HepG2 (cell line): Measurements from ENCODE around the gene TMEM38A.

ENCODE experiments used
- ARID2 ChIP-seq: sonication (generic); formaldehyde crosslinking; IDR thresholded peaks from 2 replicates; pipeline ENCODE4 v1.8.1; 2022; ENCODE audit warnings: mild to moderate bottlenecking, missing genetic modification reagents, borderline replicate concordance
- CHD2 ChIP-seq: IDR thresholded peaks from 2 replicates; pipeline ENCODE4 v1.6.1; 2011; ENCODE audit warnings: low read depth, low read length, improper control_type of control experiment
- EZH2 ChIP-seq: conservative IDR thresholded peaks from 2 replicates; pipeline ENCODE4 v1.6.1; 2012; ENCODE audit warnings: mild to moderate bottlenecking, low read depth, low read length, moderate library complexity
- GLI4 ChIP-seq: sonication (generic); formaldehyde crosslinking; IDR thresholded peaks from 2 replicates; pipeline ENCODE4 v1.5.1; 2020; ENCODE audit warnings: missing genetic modification reagents, mild to moderate bottlenecking, moderate library complexity, borderline replicate concordance
- MXD3 ChIP-seq: IDR thresholded peaks from 2 replicates; pipeline ENCODE4 v1.6.1; 2016; ENCODE audit warnings: mild to moderate bottlenecking, missing biosample characterization, missing genetic modification reagents
- NFE2L1 ChIP-seq: sonication (generic); formaldehyde crosslinking; IDR thresholded peaks from 2 replicates; pipeline ENCODE4 v1.4.0; 2020; ENCODE audit warnings: missing genetic modification reagents, mild to moderate bottlenecking, borderline replicate concordance
- NR1H2 ChIP-seq: sonication (generic); formaldehyde crosslinking; IDR thresholded peaks from 2 replicates; pipeline ENCODE4 v1.8.1; 2022; ENCODE audit warnings: low read depth, missing genetic modification reagents, borderline replicate concordance
- RORA ChIP-seq: sonication (generic); formaldehyde crosslinking; IDR thresholded peaks from 2 replicates; pipeline ENCODE4 v1.5.0; 2020; ENCODE audit warnings: mild to moderate bottlenecking, missing genetic modification reagents, moderate library complexity
- SRSF1 ChIP-seq: fragments of 200-400 bp; formaldehyde crosslinking; optimal IDR thresholded peaks from 2 replicates; pipeline ENCODE3; 2017; ENCODE audit warnings: mild to moderate bottlenecking, low read depth, low read length, moderate library complexity
- TAF1 ChIP-seq: sonication (generic); formaldehyde crosslinking; IDR thresholded peaks from 2 replicates; pipeline ENCODE4 v1.4.0; 2020; ENCODE audit warnings: missing genetic modification reagents
- ZFX ChIP-seq: sonication (generic); formaldehyde crosslinking; IDR thresholded peaks from 2 replicates; pipeline ENCODE4 v1.4.0; 2020; ENCODE audit warnings: mild to moderate bottlenecking, low read depth, missing genetic modification reagents, moderate library complexity
- TF ChIP-seq, protein P1 (sequence below): sonication (generic); formaldehyde crosslinking; IDR thresholded peaks from 2 replicates; pipeline ENCODE4 v1.5.0; 2020; ENCODE audit warnings: mild to moderate bottlenecking, missing genetic modification reagents, moderate library complexity
- TF ChIP-seq, protein P2 (sequence below), 2 experiments: IDR thresholded peaks; 2 replicates each; pipeline ENCODE4 v1.6.1; 2011 to 2012; ENCODE audit warnings: low read length in 2 of 2, borderline replicate concordance in 1 of 2, low read depth in 1 of 2, mild to moderate bottlenecking in 1 of 2, moderate library complexity in 1 of 2
- TF ChIP-seq, protein P3 (sequence below), 2 experiments: sonication (generic) in 1 of 2; formaldehyde crosslinking in 1 of 2; IDR thresholded peaks; 2 replicates each; pipeline versions ENCODE4 v1.5.1 to v1.6.1; 2011 to 2020; ENCODE audit warnings: borderline replicate concordance in 1 of 2, low read depth in 1 of 2, low read length in 1 of 2, mild to moderate bottlenecking in 1 of 2, missing genetic modification reagents in 1 of 2, moderate library complexity in 1 of 2

GRCh38 chr19:16640951-16641350 is 20.0 kb upstream of the TMEM38A start:
- no peak for TF ChIP-seq ZFX (CRISPR knock-in tag)
- TF ChIP-seq, protein P1, sequence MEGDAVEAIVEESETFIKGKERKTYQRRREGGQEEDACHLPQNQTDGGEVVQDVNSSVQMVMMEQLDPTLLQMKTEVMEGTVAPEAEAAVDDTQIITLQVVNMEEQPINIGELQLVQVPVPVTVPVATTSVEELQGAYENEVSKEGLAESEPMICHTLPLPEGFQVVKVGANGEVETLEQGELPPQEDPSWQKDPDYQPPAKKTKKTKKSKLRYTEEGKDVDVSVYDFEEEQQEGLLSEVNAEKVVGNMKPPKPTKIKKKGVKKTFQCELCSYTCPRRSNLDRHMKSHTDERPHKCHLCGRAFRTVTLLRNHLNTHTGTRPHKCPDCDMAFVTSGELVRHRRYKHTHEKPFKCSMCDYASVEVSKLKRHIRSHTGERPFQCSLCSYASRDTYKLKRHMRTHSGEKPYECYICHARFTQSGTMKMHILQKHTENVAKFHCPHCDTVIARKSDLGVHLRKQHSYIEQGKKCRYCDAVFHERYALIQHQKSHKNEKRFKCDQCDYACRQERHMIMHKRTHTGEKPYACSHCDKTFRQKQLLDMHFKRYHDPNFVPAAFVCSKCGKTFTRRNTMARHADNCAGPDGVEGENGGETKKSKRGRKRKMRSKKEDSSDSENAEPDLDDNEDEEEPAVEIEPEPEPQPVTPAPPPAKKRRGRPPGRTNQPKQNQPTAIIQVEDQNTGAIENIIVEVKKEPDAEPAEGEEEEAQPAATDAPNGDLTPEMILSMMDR (CRISPR knock-in tag), result no peak
- TF ChIP-seq MXD3 (CRISPR knock-in tag), result no peak
- TF ChIP-seq NR1H2 (CRISPR knock-in tag), result no peak
- no peak for TF ChIP-seq NFE2L1 (CRISPR knock-in tag)
- TF ChIP-seq TAF1 (CRISPR knock-in tag), result no peak
- no peak for TF ChIP-seq CHD2
- TF ChIP-seq EZH2, result no peak
- no peak for TF ChIP-seq ARID2
- TF ChIP-seq, protein P2, sequence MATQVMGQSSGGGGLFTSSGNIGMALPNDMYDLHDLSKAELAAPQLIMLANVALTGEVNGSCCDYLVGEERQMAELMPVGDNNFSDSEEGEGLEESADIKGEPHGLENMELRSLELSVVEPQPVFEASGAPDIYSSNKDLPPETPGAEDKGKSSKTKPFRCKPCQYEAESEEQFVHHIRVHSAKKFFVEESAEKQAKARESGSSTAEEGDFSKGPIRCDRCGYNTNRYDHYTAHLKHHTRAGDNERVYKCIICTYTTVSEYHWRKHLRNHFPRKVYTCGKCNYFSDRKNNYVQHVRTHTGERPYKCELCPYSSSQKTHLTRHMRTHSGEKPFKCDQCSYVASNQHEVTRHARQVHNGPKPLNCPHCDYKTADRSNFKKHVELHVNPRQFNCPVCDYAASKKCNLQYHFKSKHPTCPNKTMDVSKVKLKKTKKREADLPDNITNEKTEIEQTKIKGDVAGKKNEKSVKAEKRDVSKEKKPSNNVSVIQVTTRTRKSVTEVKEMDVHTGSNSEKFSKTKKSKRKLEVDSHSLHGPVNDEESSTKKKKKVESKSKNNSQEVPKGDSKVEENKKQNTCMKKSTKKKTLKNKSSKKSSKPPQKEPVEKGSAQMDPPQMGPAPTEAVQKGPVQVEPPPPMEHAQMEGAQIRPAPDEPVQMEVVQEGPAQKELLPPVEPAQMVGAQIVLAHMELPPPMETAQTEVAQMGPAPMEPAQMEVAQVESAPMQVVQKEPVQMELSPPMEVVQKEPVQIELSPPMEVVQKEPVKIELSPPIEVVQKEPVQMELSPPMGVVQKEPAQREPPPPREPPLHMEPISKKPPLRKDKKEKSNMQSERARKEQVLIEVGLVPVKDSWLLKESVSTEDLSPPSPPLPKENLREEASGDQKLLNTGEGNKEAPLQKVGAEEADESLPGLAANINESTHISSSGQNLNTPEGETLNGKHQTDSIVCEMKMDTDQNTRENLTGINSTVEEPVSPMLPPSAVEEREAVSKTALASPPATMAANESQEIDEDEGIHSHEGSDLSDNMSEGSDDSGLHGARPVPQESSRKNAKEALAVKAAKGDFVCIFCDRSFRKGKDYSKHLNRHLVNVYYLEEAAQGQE (IDR thresholded peaks at IDR 0.05; ENCODE audit: borderline replicate concordance in 1 of 2, low read depth in 1 of 2, low read length in 2 of 2), result no peak
- TF ChIP-seq SRSF1, result no peak
- TF ChIP-seq, protein P3, sequence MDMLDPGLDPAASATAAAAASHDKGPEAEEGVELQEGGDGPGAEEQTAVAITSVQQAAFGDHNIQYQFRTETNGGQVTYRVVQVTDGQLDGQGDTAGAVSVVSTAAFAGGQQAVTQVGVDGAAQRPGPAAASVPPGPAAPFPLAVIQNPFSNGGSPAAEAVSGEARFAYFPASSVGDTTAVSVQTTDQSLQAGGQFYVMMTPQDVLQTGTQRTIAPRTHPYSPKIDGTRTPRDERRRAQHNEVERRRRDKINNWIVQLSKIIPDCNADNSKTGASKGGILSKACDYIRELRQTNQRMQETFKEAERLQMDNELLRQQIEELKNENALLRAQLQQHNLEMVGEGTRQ (IDR thresholded peaks at IDR 0.05; ENCODE audit: low read depth, low read length), result no peak
- TF ChIP-seq, protein P3 (CRISPR knock-in tag; IDR thresholded peaks at IDR 0.05; ENCODE audit: borderline replicate concordance), result no peak
- no peak for TF ChIP-seq RORA (CRISPR knock-in tag)
- TF ChIP-seq GLI4 (CRISPR knock-in tag), result no peak
